Effector memory CD8-positive, alpha-beta T cell (primary cell): ENCODE results near the gene KCNAB1.
"Not testable (repeated sequence)": the region's sequence is repeated elsewhere in the genome, so short reads cannot be mapped to it uniquely, and the experiment has no call there.

Experiments used
- ATAC-seq: fragments of 150-1000 bp; cut with Tn5 transposase; replicated peaks from 2 replicates; pipeline ENCODE4 v1.10.0; 2021; ENCODE audit warnings: mild to moderate bottlenecking, moderate library complexity
- DNase-seq, 3 experiments: peaks; one replicate each; pipeline ENCODE4 v3.0.0; 2021
- H3K27ac Mint-ChIP-seq, 2 donors: one replicate each; pipeline ENCODE4 v1.8.0; 2022; ENCODE audit warnings: mild to moderate bottlenecking in 2 of 2, mixed read lengths in 2 of 2, moderate library complexity in 2 of 2
- H3K27me3 Mint-ChIP-seq, 2 donors: one replicate each; pipeline ENCODE4 v1.8.0; 2022; ENCODE audit warnings: mixed read lengths in 2 of 2
- H3K36me3 Mint-ChIP-seq: one replicate; pipeline ENCODE4 v1.8.0; 2022; ENCODE audit warnings: mild to moderate bottlenecking, moderate library complexity, mixed read lengths; ENCODE audit not compliant: insufficient read depth
- H3K4me1 Mint-ChIP-seq, 2 donors: one replicate each; pipeline ENCODE4 v1.8.0; 2022; ENCODE audit warnings: low read depth in 2 of 2, mixed read lengths in 2 of 2
- H3K4me3 Mint-ChIP-seq, 2 donors: one replicate each; pipeline ENCODE4 v1.8.0; 2022; ENCODE audit warnings: mild to moderate bottlenecking in 2 of 2, mixed read lengths in 2 of 2, moderate library complexity in 2 of 2
- H3K9me3 Mint-ChIP-seq, 2 donors: one replicate each; pipeline ENCODE4 v1.8.0; 2022; ENCODE audit warnings: mixed read lengths in 2 of 2

The KCNAB1 gene

GRCh38 chr3:156108616-156109015 lies 11.8 kb upstream of the KCNAB1 start:
- ATAC-seq (no peak), DNase-seq (no peak)
- peaks cover 41 to 71% of the 10 kb centered on the region in 2 donors for H3K27me3 Mint-ChIP-seq
- no peaks in the 10 kb centered on the region for H3K36me3 Mint-ChIP-seq
- H3K4me3 Mint-ChIP-seq, result no peak overlapping the region
- H3K4me1 Mint-ChIP-seq, result peaks cover 0 to 2% of the 10 kb centered on the region in 2 donors
- no peaks in the 10 kb centered on the region for H3K9me3 Mint-ChIP-seq
- no peak overlapping the region for H3K27ac Mint-ChIP-seq

DNA sequence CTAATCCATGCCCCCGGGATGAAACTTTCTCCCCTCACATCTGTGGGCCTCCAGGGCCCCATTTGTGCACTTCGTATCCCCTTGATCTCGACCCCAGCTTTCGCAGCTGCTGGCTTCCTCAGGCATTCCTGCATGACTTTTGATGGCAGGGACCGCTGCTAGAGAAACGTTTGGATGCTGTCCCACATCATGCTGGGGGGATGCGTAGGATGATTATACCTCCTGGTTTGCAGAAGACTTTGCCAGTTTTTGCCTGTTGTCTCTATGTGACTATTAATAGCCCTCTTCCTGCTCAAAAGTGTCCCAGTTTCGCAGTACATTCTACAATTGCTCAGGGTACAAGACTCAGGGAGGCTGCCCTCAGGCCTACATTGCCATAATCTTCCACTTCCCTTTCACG lies 10.4 kb upstream of the KCNAB1 start:
- Mint-ChIP-seq H3K4me3 (no peak overlapping the region), H3K27ac (no peak overlapping the region)

DNA sequence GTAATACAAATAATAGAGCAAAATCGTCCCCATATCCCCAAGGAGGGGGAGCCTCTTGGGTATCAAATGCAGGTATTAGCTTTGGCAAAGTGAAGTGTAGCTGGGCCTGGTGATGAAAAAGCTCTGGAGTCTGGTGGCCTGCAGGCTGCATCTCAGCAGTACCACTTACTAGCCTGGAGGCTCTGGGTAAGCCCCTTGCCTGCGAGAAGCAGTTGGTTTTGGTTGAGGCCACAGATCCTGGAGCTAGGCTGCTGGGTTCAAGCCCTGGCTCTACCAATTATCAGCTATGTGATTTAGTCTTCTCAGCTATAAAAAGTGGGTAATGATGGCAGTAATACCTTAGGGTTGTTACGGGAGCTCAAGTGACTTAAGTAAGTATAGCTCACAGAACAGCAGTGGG lies 6.1 kb downstream of the KCNAB1 start:
- Mint-ChIP-seq H3K9me3 (no peaks in the 10 kb centered on the region), H3K27me3 (peaks cover 23 to 24% of the 10 kb centered on the region in 2 donors), H3K4me1 (no peaks in the 10 kb centered on the region), H3K36me3 (no peaks in the 10 kb centered on the region), H3K27ac (no peak overlapping the region), H3K4me3 (no peak overlapping the region)
- ATAC-seq, result no peak
- DNase-seq, result no peak

More for the DNA sequence above, 10.4 kb upstream of the KCNAB1 start:
- Mint-ChIP-seq H3K36me3 (no peaks in the 10 kb centered on the region), H3K4me1 (no peaks in the 10 kb centered on the region), H3K27me3 (peaks cover 55 to 71% of the 10 kb centered on the region in 2 donors), H3K9me3 (no peaks in the 10 kb centered on the region)
- DNase-seq, result no peak
- no peak for ATAC-seq

DNA sequence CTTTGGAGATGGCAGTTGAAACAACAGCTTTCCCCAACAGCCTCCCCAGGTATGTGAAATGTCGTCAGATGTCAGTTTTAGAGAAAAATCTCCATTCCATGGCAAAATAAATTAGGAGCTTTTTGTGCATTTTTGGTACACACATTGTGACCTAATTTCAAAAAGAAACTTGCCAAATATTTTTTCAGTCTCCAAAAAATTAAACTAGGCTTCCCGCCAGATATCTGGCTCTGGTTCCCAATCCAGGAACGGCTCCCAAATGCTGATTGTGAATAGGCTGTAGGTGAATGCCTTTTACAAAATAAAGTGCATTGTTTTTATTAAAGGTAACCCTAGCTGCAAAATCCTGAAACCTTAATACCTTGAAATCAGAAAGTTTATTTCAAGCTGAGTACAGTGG lies 10.9 kb downstream of the KCNAB1 start:
- peaks cover 35 to 39% of the 10 kb centered on the region in 2 donors for H3K27me3 Mint-ChIP-seq
- H3K27ac Mint-ChIP-seq, result no peak overlapping the region
- DNase-seq (no peak), ATAC-seq (no peak)
- H3K9me3 Mint-ChIP-seq, result no peaks in the 10 kb centered on the region
- no peak overlapping the region for H3K4me3 Mint-ChIP-seq
- no peaks in the 10 kb centered on the region for H3K36me3 Mint-ChIP-seq
- no peaks in the 10 kb centered on the region for H3K4me1 Mint-ChIP-seq

DNA sequence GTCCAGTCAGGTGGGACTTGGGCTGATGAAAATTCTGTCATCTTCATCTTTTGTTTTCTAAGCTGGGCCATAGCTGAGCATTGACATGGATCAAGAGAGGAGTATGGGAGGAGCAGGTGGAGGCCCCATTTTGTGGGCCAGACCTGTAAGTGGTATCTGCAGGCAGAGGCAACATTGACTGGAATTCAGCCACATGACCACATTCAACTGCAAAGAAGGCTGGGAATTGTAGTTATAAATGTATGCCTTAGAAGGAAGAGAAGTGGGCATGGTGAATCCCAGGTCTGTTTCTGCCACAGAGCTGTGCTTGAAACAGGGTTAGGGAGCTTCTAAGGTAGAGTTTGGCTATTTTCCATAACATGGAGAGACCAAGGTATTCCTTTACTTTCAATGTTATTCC lies 11.4 kb downstream of the KCNAB1 start:
- ATAC-seq (no peak), DNase-seq (no peak)
- Mint-ChIP-seq H3K4me3 (no peak overlapping the region), H3K4me1 (no peaks in the 10 kb centered on the region), H3K27ac (no peak overlapping the region), H3K36me3 (no peaks in the 10 kb centered on the region), H3K27me3 (peaks cover 38 to 42% of the 10 kb centered on the region in 2 donors), H3K9me3 (no peaks in the 10 kb centered on the region)

GRCh38 chr3:156132313-156132712 lies 11.9 kb downstream of the KCNAB1 start:
- DNase-seq, result no peak
- Mint-ChIP-seq H3K9me3 (no peaks in the 10 kb centered on the region), H3K27ac (no peak overlapping the region), H3K4me3 (no peak overlapping the region), H3K36me3 (no peaks in the 10 kb centered on the region), H3K4me1 (no peaks in the 10 kb centered on the region), H3K27me3 (peaks cover 39 to 42% of the 10 kb centered on the region in 2 donors)
- no peak for ATAC-seq

DNA sequence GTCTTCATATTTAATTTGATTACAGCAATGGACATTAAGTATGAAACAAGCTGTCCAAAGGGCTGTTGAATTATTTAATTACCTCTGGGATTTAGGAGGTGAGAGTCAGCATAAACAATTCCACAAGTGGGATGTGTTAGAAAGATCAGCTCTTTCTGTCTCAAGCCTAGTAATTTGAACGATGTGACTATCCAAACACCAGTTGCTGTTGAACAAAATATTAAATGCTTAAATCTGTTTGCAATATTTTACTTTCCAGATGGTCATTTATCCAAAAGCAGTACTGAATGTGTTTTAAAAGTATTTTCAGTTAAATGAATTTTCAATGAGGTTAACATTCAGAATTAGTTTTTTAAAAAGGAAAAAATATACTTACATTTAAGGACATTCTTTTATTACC lies 12.7 kb downstream of the KCNAB1 start:
- Mint-ChIP-seq H3K36me3 (no peaks in the 10 kb centered on the region), H3K4me1 (no peaks in the 10 kb centered on the region), H3K27me3 (peaks cover 39% of the 10 kb centered on the region in 2 donors), H3K27ac (no peak overlapping the region), H3K4me3 (no peak overlapping the region), H3K9me3 (no peaks in the 10 kb centered on the region)
- no peak for DNase-seq
- ATAC-seq, result no peak

DNA sequence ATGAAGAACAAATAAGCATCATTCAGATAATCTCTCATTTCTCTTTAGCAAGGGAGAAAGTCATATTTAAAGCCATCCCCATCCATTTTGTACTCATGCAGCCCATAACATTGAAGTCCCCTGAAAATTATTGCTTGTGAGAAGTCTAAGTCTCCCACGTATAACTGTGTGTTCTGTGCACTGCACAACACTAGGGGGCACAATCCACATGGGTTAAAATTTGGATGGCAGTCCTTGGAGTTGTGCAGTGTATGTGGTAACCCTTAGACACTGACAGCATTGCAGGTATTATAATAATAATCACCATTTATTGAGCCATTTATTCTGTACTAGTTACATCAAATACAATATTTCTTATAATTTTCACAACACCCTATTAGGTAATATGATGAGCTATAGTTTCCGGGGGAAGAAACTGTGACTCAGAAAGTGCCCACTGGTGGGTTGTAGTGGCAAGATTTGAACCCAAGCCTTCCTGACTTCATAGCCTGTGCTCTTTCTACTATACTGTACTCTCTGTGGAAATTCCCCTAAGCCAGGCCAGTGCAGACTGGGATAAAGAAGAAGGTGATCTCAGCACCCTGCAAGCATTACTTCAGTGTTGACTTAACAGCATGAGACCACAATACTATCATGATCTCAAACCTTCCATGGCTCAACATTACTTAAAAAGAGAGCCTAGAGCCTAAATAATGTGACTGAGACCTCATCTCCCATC lies 15.7 kb downstream of the KCNAB1 start:
- peaks cover 54 to 58% of the 10 kb centered on the region in 2 donors for H3K27me3 Mint-ChIP-seq
- H3K36me3 Mint-ChIP-seq, result no peaks in the 10 kb centered on the region
- no peaks in the 10 kb centered on the region for H3K9me3 Mint-ChIP-seq
- DNase-seq (no peak), ATAC-seq (no peak)
- H3K27ac Mint-ChIP-seq, result no peak overlapping the region
- H3K4me1 Mint-ChIP-seq, result no peaks in the 10 kb centered on the region
- no peak overlapping the region for H3K4me3 Mint-ChIP-seq

DNA sequence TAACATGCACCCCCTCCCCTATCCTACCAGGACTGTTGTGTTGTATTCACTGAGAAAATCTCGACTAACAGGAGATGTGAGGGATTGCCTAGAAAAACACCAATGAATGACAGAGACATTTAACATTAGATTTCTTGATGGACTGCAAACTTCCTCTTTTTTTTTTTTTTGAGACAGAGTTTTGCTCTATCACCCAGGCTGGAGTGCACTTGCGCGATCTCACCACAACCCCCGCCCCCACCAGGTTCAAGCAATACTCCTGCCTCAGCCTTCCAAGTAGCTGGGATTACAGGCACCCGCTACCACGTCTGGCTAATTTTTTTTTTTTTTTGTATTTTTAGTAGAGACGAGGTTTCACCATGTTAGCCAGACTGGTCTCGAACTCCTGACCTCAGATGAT lies 17.0 kb downstream of the KCNAB1 start:
- not testable (repeated sequence) for H3K27ac Mint-ChIP-seq, H3K4me3 Mint-ChIP-seq, DNase-seq, H3K36me3 Mint-ChIP-seq, ATAC-seq, H3K4me1 Mint-ChIP-seq, H3K9me3 Mint-ChIP-seq
- peaks cover 52 to 53% of the 10 kb centered on the region in 2 donors for H3K27me3 Mint-ChIP-seq

DNA sequence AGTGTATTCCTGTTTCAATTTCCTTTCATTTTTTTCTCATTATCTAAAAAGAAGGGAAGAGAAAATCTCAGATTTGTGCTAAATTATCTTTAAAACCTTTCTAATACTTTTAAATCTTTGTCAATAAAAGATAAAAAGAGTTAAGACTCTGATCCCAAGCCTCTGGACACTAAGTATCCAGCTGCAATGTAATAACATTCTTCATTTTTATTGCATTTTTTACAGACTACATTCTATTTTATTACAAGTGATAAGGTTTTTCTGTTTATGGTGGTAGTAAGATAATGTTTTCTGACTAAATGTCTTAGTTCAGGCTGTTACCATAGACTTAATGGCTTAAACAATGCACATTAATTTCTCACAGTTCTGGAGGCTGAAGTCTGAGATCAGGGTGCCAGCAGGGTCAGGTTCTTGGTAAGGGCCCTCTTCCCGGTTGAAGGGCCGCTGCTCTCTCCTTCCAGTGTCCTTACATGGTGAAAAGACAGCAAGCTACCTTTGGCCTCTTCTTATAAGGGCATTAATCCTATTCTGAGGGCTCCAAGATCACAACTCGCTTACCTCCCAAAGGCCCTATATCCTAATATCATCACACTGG lies 19.7 kb downstream of the KCNAB1 start:
- no peak overlapping the region for H3K27ac Mint-ChIP-seq
- no peaks in the 10 kb centered on the region for H3K9me3 Mint-ChIP-seq
- H3K27me3 Mint-ChIP-seq, result peaks cover 56 to 67% of the 10 kb centered on the region in 2 donors
- DNase-seq (no peak), ATAC-seq (no peak)
- no peaks in the 10 kb centered on the region for H3K36me3 Mint-ChIP-seq
- no peak overlapping the region for H3K4me3 Mint-ChIP-seq
- no peaks in the 10 kb centered on the region for H3K4me1 Mint-ChIP-seq

GRCh38 chr3:156142702-156143101 lies 22.3 kb downstream of the KCNAB1 start:
- Mint-ChIP-seq H3K4me1 (no peaks in the 10 kb centered on the region), H3K36me3 (no peaks in the 10 kb centered on the region), H3K27ac (no peak overlapping the region), H3K9me3 (no peaks in the 10 kb centered on the region), H3K4me3 (no peak overlapping the region), H3K27me3 (peaks cover 55 to 56% of the 10 kb centered on the region in 2 donors)
- DNase-seq (no peak), ATAC-seq (no peak)

- DNase-seq (no peak), ATAC-seq (no peak)
- H3K27me3 Mint-ChIP-seq, result peaks cover 52 to 55% of the 10 kb centered on the region in 2 donors
- H3K36me3 Mint-ChIP-seq, result no peaks in the 10 kb centered on the region
- H3K4me3 Mint-ChIP-seq, result no peak overlapping the region
- H3K4me1 Mint-ChIP-seq, result no peaks in the 10 kb centered on the region
- no peaks in the 10 kb centered on the region for H3K9me3 Mint-ChIP-seq
- H3K27ac Mint-ChIP-seq, result no peak overlapping the region
Measured at GRCh38 chr3:156143136-156143535, 22.8 kb downstream of the KCNAB1 start.

GRCh38 chr3:156144060-156144459 lies 23.7 kb downstream of the KCNAB1 start:
- peaks cover 46 to 51% of the 10 kb centered on the region in 2 donors for H3K27me3 Mint-ChIP-seq
- H3K9me3 Mint-ChIP-seq, result no peaks in the 10 kb centered on the region
- DNase-seq, result no peak
- ATAC-seq, result no peak
- no peaks in the 10 kb centered on the region for H3K36me3 Mint-ChIP-seq
- no peak overlapping the region for H3K4me3 Mint-ChIP-seq
- no peaks in the 10 kb centered on the region for H3K4me1 Mint-ChIP-seq
- no peak overlapping the region for H3K27ac Mint-ChIP-seq

GRCh38 chr3:156145866-156146265 lies 25.5 kb downstream of the KCNAB1 start:
- peaks cover 37 to 40% of the 10 kb centered on the region in 2 donors for H3K27me3 Mint-ChIP-seq
- no peak overlapping the region for H3K27ac Mint-ChIP-seq
- H3K9me3 Mint-ChIP-seq, result no peaks in the 10 kb centered on the region
- no peak overlapping the region for H3K4me3 Mint-ChIP-seq
- no peaks in the 10 kb centered on the region for H3K4me1 Mint-ChIP-seq
- no peaks in the 10 kb centered on the region for H3K36me3 Mint-ChIP-seq
- DNase-seq, result no peak
- no peak for ATAC-seq
